Measurements from ENCODE around the gene IL3. TPM values are rescaled to one million over a fixed set of nuclear protein-coding genes. Genes with fewer than 3 reads are reported as not detected.

Gene IL3
- total RNA-seq, 2 experiments from 2014 or later = not detected

DNA sequence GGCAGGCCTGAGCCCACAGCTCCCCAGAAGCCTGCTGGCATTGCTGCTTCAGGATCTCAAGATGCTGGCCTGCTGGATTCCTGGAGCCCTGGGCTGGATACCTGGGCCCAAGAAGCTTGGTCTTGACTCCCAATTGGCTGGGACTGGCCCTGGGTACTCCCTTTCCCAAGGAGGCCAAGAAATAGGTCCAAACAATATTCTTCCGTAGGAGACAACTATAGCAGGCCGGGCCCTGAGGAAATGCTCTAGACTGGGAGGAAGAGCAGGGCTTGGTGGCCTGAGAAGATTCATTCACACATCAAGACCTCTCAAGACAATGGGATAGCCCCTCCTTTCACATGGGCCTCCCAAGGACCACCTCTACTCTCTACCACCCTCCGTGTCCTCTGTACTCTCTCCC is 21.0 kb downstream of the IL3 start:
- Histone ChIP-seq H3K79me2 (ENCODE audit: insufficient read depth, low read depth, low read length) (no peaks in the 10 kb centered on the region), H3K36me3 (ENCODE audit: insufficient read depth, low read length) (no peaks in the 10 kb centered on the region), H3K4me2 (ENCODE audit: low read length) (no peak overlapping the region), H3K4me1 (ENCODE audit: insufficient read depth, low read length, poor library complexity, severe bottlenecking) (no peaks in the 10 kb centered on the region), H3K9me3 (ENCODE audit: low read length) (no peaks in the 10 kb centered on the region), H3K27ac (ENCODE audit: low read depth, low read length, poor library complexity, severe bottlenecking) (no peak overlapping the region), H3K9me2 (ENCODE audit: insufficient read depth, low read length) (no peaks in the 10 kb centered on the region), H4K20me1 (ENCODE audit: insufficient read depth, low read length) (no peaks in the 10 kb centered on the region), H3K4me3 (ENCODE audit: low read depth, low read length, poor library complexity, severe bottlenecking) (no peak overlapping the region), H2AFZ (ENCODE audit: low read length) (no peak overlapping the region)
- POLR2A ChIA-PET = no interaction called here
- no peak for DNase-seq (ENCODE audit: low spot score)
- BruUV-seq (replicated peaks) = no TSS peak
- intact Hi-C loops (cut with micrococcal nuclease; ENCODE audit: unreplicated experiment) = no loop called here
- CTCF ChIA-PET (ENCODE audit: unreplicated experiment) = no interaction called here
- TF ChIP-seq CTCF (conservative IDR thresholded peaks at IDR 0.05; ENCODE audit: low read length) = no peak
- no peak for TF ChIP-seq EZH2phosphoT487 (IDR thresholded peaks at IDR 0.05; ENCODE audit: borderline replicate concordance, low read depth, low read length)

GRCh38 chr5:132082329-132083023 is 22.0 kb downstream of the IL3 start:
- no peak for DNase-seq (ENCODE audit: low spot score)
- Histone ChIP-seq H3K9me2 (ENCODE audit: insufficient read depth, low read length) (no peaks in the 10 kb centered on the region), H3K9me3 (ENCODE audit: low read length) (no peaks in the 10 kb centered on the region), H3K36me3 (ENCODE audit: insufficient read depth, low read length) (no peaks in the 10 kb centered on the region), H3K4me3 (ENCODE audit: low read depth, low read length, poor library complexity, severe bottlenecking) (no peak overlapping the region), H3K79me2 (ENCODE audit: insufficient read depth, low read depth, low read length) (no peaks in the 10 kb centered on the region), H4K20me1 (ENCODE audit: insufficient read depth, low read length) (no peaks in the 10 kb centered on the region), H3K4me1 (ENCODE audit: insufficient read depth, low read length, poor library complexity, severe bottlenecking) (no peaks in the 10 kb centered on the region), H3K27ac (ENCODE audit: low read depth, low read length, poor library complexity, severe bottlenecking) (no peak overlapping the region), H2AFZ (ENCODE audit: low read length) (no peak overlapping the region), H3K4me2 (ENCODE audit: low read length) (no peak overlapping the region)
- TF ChIP-seq CTCF (conservative IDR thresholded peaks at IDR 0.05; ENCODE audit: low read length) (no peak), EZH2phosphoT487 (IDR thresholded peaks at IDR 0.05; ENCODE audit: borderline replicate concordance, low read depth, low read length) (no peak)
- POLR2A ChIA-PET = no interaction called here
- CTCF ChIA-PET (ENCODE audit: unreplicated experiment) = no interaction called here
- BruUV-seq (replicated peaks) = no TSS peak
- intact Hi-C loops (cut with micrococcal nuclease; ENCODE audit: unreplicated experiment) = no loop called here

- no peak overlapping the region for H3K4me2 ChIP-seq (ENCODE audit: low read length)
- BruUV-seq (replicated peaks) = no TSS peak
- no peak overlapping the region for H3K4me3 ChIP-seq (ENCODE audit: low read depth, low read length, poor library complexity, severe bottlenecking)
- DNase-seq (ENCODE audit: low spot score) = no peak
- TF ChIP-seq CTCF (conservative IDR thresholded peaks at IDR 0.05; ENCODE audit: low read length) = no peak
- no peak for TF ChIP-seq EZH2phosphoT487 (IDR thresholded peaks at IDR 0.05; ENCODE audit: borderline replicate concordance, low read depth, low read length)
- no peaks in the 10 kb centered on the region for H3K4me1 ChIP-seq (ENCODE audit: insufficient read depth, low read length, poor library complexity, severe bottlenecking)
- no peaks in the 10 kb centered on the region for H4K20me1 ChIP-seq (ENCODE audit: insufficient read depth, low read length)
- H3K79me2 ChIP-seq (ENCODE audit: insufficient read depth, low read depth, low read length) = no peaks in the 10 kb centered on the region
- H3K27ac ChIP-seq (ENCODE audit: low read depth, low read length, poor library complexity, severe bottlenecking) = no peak overlapping the region
- ChIA-PET POLR2A (no interaction called here), CTCF (ENCODE audit: unreplicated experiment) (no interaction called here)
- H3K36me3 ChIP-seq (ENCODE audit: insufficient read depth, low read length) = no peaks in the 10 kb centered on the region
- H3K9me3 ChIP-seq (ENCODE audit: low read length) = no peaks in the 10 kb centered on the region
- no peak overlapping the region for H2AFZ ChIP-seq (ENCODE audit: low read length)
- no peaks in the 10 kb centered on the region for H3K9me2 ChIP-seq (ENCODE audit: insufficient read depth, low read length)
- intact Hi-C loops (cut with micrococcal nuclease; ENCODE audit: unreplicated experiment) = no loop called here
Measured at GRCh38 chr5:132083071-132083678, 22.7 kb downstream of the IL3 start.

All from OCI-LY7 (cell line).